Measurements from ENCODE around the gene SMC4. TPM values are rescaled to one million over a fixed set of nuclear protein-coding genes. Genes with fewer than 3 reads are reported as not detected.

The SMC4 gene
- total and polyA plus RNA-seq, 2 experiments from 2014 or later: 49.6 to 55.4 TPM

DNA sequence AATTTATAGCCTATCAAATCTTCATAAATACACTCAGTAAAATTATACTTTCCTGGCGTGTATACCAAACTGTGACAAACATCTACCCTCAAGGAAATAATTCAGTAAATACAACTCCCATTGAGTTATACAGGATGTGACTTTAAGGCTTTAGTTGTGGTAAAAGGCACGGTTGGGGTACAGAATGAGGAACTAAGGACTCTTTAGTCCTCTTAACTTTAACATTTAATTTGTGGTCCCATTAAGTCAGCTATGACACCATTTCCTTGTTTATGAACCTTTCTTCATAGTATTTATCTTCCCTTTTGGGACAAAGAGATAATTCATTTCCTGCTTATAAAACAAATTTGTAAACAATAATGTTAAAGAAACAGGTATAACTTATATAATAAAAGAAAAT lies 30.6 kb upstream of the SMC4 start:
- Histone ChIP-seq H2AFZ (no peak overlapping the region), H3K79me2 (no peaks in the 10 kb centered on the region), H3K27me3 (no peaks in the 10 kb centered on the region), H3K27ac (no peak overlapping the region), H3K4me3 (no peak overlapping the region), H3K36me3 (replicated peaks; ENCODE audit: insufficient read depth, low read depth) (no peaks in the 10 kb centered on the region), H3K9me2 (replicated peaks; ENCODE audit: insufficient read depth) (no peaks in the 10 kb centered on the region), H4K20me1 (ENCODE audit: insufficient read depth, poor library complexity, severe bottlenecking) (no peaks in the 10 kb centered on the region), H3K4me2 (no peak overlapping the region), H3K4me1 (ENCODE audit: insufficient read depth) (no peaks in the 10 kb centered on the region), H3K9me3 (ENCODE audit: low read depth) (no peaks in the 10 kb centered on the region)
- TF ChIP-seq, protein P1, sequence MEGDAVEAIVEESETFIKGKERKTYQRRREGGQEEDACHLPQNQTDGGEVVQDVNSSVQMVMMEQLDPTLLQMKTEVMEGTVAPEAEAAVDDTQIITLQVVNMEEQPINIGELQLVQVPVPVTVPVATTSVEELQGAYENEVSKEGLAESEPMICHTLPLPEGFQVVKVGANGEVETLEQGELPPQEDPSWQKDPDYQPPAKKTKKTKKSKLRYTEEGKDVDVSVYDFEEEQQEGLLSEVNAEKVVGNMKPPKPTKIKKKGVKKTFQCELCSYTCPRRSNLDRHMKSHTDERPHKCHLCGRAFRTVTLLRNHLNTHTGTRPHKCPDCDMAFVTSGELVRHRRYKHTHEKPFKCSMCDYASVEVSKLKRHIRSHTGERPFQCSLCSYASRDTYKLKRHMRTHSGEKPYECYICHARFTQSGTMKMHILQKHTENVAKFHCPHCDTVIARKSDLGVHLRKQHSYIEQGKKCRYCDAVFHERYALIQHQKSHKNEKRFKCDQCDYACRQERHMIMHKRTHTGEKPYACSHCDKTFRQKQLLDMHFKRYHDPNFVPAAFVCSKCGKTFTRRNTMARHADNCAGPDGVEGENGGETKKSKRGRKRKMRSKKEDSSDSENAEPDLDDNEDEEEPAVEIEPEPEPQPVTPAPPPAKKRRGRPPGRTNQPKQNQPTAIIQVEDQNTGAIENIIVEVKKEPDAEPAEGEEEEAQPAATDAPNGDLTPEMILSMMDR (IDR thresholded peaks at IDR 0.05; ENCODE audit: poor library complexity): no peak
- TF ChIP-seq EZH2 (IDR thresholded peaks at IDR 0.05; ENCODE audit: borderline replicate concordance) (no peak), EZH2phosphoT487 (IDR thresholded peaks at IDR 0.05; ENCODE audit: low read depth, severe bottlenecking, unreplicated experiment) (no peak)
- DNase-seq (ENCODE audit: low spot score): no peak
- 93% methylated on average over 2 of the region's 2 CpGs for WGBS (ENCODE audit: low lambda C conversion rate, missing lambda C conversion rate)

DNA sequence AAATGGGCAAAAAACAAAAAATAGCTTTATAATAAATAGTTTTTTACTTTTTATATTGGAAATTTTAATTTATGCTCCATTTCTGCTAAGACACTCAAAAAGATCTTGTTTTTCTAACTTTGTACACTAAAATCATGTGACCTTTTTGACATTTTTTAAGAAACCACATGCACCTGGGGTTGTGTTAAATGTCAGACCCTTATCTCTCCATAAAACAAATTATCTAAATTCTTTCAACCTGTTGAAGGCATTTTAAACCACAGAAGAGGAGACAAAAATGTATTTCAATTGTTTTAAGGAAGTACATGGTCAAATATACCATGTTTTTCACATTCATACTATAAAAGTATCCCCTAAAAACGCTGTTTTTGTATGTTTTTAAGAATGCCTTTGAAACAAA lies 29.7 kb upstream of the SMC4 start:
- 67% methylated on average over 1 of the region's 1 CpG for WGBS (ENCODE audit: low lambda C conversion rate, missing lambda C conversion rate)
- no peak for DNase-seq (ENCODE audit: low spot score)
- Histone ChIP-seq H3K4me3 (no peak overlapping the region), H4K20me1 (ENCODE audit: insufficient read depth, poor library complexity, severe bottlenecking) (no peaks in the 10 kb centered on the region), H3K79me2 (no peaks in the 10 kb centered on the region), H3K4me1 (ENCODE audit: insufficient read depth) (no peaks in the 10 kb centered on the region), H3K27me3 (no peaks in the 10 kb centered on the region), H2AFZ (no peak overlapping the region), H3K27ac (no peak overlapping the region), H3K9me3 (ENCODE audit: low read depth) (no peaks in the 10 kb centered on the region), H3K36me3 (replicated peaks; ENCODE audit: insufficient read depth, low read depth) (no peaks in the 10 kb centered on the region), H3K9me2 (replicated peaks; ENCODE audit: insufficient read depth) (no peaks in the 10 kb centered on the region), H3K4me2 (no peak overlapping the region)
- TF ChIP-seq EZH2 (IDR thresholded peaks at IDR 0.05; ENCODE audit: borderline replicate concordance) (no peak), EZH2phosphoT487 (IDR thresholded peaks at IDR 0.05; ENCODE audit: low read depth, severe bottlenecking, unreplicated experiment) (no peak)
- TF ChIP-seq, protein P1 (IDR thresholded peaks at IDR 0.05; ENCODE audit: poor library complexity): no peak

DNA sequence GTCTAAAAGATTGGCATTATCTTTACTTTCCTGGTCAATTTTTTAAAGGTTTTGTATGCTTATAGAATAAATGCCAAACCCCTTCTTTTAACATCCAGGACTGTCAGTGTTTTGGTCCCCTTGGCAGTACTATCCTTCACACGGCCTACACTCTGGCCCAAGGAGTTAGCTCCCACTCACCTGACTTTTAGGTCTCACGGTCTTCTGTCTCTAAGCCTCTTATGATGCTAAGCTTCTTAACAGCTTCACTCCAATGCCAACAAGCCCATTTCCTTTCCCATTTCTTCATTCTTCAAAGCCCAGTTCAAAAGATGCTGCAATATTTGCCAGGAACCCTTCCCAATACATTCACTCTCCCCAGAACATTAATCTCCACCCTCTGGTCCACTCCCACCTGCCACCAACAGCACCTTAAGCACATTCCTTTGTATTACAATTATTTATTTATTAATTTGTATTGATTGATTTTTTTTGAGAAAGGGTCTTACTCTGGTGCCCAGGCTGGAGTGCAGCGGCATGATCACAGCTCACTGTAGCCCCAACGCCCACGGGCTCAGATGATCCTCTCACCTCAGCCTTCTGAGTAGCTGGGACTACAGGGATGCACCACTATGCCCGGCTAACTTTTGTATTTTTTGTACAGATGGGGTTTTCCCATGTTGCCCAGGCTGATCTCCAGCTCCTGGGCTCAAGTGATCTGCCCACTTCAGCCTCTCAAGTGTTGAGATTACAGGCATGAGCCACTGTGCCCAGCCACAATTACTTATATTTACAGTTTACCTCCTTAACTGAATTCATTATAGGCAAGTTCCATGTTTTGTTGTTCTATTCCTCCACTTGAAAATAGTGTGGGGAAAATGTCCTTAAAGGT lies 28.2 kb upstream of the SMC4 start:
- Histone ChIP-seq H3K79me2 (no peaks in the 10 kb centered on the region), H3K27ac (no peak overlapping the region), H3K4me3 (no peak overlapping the region), H3K36me3 (replicated peaks; ENCODE audit: insufficient read depth, low read depth) (no peaks in the 10 kb centered on the region), H3K4me1 (ENCODE audit: insufficient read depth) (no peaks in the 10 kb centered on the region), H3K9me3 (ENCODE audit: low read depth) (no peaks in the 10 kb centered on the region), H4K20me1 (ENCODE audit: insufficient read depth, poor library complexity, severe bottlenecking) (no peaks in the 10 kb centered on the region), H3K27me3 (no peaks in the 10 kb centered on the region), H2AFZ (no peak overlapping the region), H3K9me2 (replicated peaks; ENCODE audit: insufficient read depth) (no peaks in the 10 kb centered on the region), H3K4me2 (no peak overlapping the region)
- DNase-seq (ENCODE audit: low spot score): no peak
- 89% methylated on average over 6 of the region's 6 CpGs for WGBS (ENCODE audit: low lambda C conversion rate, missing lambda C conversion rate)
- no peak for TF ChIP-seq EZH2 (IDR thresholded peaks at IDR 0.05; ENCODE audit: borderline replicate concordance)
- TF ChIP-seq, protein P1 (IDR thresholded peaks at IDR 0.05; ENCODE audit: poor library complexity): no peak
- no peak for TF ChIP-seq EZH2phosphoT487 (IDR thresholded peaks at IDR 0.05; ENCODE audit: low read depth, severe bottlenecking, unreplicated experiment)

All from hepatocyte (in vitro differentiated cells).